GM18508 (cell line): ENCODE results near the gene PTPRN2.

Experiments used
- ATAC-seq: cut with Tn5 transposase; IDR thresholded peaks from one replicate; pipeline ENCODE4 v1.9.1; 2021; ENCODE audit warnings: moderate number of reproducible peaks; ENCODE audit not compliant: insufficient read depth, unreplicated experiment

The PTPRN2 gene

DNA sequence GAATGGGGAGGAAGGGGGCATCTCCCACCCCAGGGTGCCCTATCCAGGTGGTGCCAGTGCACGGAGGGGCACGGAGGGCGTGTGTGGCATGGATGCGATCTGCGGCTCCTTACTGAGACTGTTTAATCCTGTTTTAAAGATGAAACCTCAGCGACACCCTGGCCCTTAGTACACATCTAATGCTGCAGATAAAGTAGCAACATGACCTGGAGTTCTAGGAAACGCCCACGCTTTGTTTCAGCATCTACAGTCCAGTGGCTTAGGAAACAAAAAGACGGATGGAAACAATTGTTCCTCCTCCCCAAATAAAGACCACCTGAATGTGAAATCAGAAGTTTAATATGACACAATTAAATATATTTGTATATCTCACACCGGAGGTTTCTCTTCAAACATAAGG lies 1048.9 kb downstream of the PTPRN2 start:
- no peak for ATAC-seq

DNA sequence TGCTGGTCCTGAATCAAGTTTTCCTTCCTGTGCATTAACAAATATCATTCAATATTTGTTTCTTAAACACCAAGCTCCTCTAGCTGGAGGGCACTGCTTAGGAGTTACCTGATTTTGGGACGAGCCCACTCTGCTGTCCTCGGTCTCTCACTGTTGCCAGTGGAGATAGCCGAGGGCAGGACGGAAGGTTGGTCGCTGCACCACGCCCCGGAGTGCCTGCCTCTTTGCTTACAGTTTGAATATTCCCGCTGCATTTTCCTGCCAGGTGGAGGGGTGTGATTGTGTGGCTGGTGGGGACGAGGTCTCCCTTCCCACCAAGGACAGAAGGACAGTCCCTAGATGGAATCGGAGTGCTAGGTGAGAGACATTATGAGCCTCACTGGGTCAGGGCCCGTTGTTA lies 1049.3 kb downstream of the PTPRN2 start:
- no peak for ATAC-seq

DNA sequence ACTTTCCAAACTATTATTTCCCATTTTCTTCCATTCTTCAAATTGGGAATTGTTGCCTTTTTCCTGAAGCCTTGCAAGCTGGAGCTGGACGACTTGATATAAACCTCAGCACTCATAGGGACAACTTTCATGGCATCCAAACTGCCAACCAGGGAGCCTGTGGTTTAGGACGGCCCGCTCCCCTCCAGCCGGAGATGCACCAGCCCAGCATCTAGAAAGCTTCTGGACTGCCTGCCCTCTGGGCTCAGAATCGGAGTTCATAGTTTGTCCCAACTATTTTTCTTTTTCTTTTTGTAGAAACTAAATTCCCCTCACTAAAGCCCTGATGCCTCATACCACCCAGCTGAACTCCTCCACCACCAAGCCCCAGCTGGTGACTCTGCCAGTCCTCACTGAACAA lies 1050.6 kb downstream of the PTPRN2 start:
- ATAC-seq: no peak

DNA sequence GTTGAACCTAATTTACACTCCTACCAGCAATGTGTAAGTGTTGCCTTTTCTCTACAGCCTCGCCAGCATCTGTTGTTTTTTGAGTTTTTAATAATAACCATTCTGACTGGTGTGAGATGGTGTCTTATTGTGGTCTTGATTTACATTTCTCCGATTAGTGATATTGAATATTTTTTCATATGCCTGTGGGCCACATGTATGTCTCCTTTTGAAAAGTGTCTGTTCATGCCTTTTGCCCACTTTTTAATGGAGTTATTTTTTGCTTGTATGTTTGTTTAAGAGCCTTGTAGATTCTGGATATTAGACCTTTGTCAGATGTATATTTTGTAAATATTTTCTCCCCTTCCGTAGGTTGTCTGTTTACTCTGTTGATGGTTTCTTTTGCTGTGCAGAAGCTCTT lies 1055.6 kb downstream of the PTPRN2 start:
- no peak for ATAC-seq

DNA sequence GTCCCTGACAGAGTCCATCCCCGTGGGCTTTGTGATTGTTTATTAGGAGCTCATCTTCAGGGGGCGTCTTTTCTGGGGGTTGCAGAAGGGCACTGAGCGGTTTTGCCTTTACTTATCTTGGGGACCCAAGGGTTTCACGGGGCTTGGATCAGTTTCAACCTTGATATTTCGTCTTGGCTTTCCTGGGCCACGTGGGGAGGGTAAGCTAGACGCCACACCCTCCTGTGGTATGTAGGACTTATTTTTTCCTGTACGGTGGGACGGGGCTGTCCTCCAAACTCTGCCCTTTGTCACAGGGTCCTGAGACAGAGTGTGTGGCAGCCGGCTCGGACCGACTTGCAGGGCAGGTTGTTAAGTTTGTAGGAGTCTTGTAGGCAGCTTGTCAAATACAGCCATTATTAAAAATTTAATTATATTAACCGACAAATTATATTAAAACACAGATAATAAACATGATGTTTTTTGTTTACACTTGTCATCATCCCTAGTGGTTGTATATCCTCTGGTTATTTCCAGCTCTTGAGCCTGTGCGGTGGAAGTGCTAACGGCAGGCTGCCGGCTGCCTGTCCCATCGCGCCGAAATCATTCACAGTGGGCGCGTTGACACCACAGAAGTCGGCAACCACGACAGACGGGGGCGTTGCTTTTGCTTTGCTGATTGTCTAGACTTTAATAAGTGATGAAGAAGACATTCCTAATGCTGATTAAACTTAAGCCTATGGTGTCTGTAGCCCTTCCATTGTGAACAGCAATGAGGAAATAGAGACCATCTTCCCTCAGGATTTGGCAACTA lies 1057.7 kb downstream of the PTPRN2 start:
- ATAC-seq: no peak

DNA sequence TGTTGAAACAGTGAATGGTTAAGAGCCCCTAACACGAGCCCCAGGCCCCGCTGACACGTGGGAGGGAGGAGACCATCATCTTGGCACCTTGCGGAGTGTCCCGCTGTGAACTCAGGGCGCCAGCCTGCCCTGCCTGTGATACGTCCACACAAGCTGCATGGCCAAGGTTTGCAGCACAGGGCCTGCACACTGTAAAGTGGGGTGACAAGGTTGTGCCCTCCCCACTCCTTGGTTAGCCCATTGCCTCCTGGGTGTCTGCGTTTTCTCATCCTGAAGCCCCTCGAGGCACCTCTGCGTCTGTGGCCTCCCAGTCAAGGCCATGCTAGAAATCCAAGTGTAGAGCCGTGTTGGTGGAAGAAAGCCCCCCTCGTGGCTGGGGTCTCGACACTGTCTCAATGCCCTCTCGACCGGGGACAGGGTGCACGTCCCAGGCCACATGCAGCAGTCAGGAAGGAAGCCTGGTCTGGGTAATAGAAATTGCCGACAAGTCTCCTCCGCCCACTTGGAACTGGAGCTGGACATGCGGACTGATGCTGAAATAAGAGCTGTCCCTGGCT lies 1058.8 kb downstream of the PTPRN2 start:
- ATAC-seq: no peak

DNA sequence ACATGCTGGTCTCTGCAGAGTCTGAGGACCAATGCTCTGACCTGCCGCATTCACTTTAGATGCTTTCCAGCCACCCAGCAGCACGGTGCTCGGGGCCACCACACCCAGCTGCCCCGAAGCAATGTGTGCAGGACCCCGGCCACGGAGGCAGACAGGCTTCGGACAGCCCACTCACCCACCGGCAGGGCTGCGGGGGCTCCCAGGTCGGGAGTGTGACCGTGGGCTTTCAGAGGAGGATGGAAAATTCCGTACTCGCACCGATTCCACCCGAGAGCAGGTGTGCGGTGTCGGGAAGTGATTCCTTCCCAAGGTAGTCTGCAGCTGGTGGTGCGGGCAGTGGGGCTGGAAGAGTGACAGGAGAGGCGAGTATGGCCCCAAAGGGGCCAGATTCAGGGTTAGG lies 1059.9 kb downstream of the PTPRN2 start:
- ATAC-seq: no peak

DNA sequence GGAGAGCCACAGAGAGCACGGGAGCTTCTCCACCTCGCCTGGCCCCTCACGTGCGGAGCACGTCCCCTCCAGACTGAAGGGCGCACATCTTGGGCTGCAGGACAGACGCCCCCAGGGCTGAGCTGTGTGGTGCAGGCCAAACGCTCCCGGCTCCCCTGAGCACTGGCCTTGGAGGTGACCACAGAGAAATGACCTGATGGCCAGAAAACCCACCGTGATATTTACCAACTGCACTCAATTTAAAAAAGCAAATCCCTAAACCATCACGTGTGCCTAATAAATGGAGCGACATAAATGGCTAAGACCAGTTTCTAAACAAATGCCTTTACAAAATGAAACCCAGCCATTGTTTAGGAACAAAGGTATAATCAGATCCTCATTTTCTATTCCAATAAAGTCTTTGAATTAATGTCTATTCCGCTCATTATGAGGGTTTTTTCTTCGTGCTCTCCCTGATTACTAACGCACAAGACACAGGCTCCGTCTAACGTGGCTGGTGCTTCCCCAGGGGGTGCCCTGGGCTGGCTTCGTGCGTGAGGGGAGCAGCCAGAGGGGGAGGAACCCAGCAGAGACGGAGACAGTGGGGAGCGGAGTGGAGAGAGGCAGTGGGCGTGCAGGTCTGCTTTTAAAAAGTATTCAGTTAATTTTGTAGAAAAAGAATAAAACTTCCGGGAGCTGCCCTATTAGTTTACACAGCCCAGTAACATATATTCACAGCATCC lies 1060.5 kb downstream of the PTPRN2 start:
- no peak for ATAC-seq

DNA sequence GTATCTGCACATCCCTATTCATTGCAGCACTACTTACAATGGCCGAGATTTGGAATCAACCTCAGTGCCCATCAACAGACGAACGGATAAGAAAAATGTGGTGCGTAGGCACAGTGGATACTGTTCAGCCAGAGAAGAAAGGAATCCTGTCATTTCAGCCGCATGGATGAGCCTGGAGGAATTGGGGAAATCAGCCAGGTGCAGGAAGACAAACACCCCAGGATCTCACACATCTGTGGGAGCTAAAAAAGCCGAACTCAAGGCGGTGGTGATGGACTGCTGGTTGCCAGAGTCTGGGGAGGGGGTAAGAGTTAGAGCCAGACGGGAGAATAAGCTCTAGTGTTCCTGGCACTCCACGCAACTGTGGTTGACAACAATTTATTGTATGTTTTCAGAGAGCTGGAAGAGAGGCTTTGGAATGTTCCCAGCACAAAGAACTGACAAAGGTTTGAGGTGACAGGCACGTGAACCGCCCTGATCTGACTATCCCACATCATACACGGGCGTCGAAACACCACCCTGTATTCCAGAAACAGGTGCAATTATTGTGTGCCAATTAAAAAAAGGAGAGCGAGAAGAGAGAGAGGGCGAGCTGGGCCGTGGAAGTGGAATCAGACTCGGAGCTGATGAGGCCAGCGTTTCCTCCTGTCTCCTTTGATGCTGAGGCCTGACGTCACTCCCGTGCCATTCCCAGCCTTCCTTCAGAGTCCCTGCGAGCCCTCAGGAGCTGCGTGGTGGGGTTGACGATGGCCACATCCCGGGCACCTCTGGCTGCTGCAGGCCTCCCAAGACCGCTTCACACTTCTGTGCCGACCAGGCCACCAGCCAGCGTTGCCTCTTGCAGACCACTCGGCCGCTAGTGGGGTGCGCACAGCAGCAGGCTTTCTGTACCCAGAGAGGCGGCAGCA lies 1061.4 kb downstream of the PTPRN2 start:
- ATAC-seq: no peak

DNA sequence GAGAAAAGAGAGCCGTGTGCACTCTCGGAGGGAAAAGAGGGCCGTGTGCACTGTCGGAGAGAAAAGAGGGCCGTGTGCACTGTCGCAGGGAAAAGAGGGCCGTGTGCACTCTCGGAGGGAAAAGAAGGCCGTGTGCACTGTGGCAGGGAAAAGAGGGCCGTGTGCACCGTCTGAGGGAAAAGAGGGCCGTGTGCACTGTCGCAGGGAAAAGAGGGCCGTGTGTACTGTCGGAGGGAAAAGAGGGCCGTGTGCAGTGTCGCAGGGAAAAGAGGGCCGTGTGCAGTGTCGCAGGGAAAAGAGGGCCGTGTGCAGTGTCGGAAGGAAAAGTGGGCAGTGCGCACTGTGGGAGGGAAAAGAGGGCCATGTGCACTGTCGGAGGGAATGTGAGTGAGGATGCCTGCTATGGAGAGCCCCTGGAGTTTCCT lies 1062.1 kb downstream of the PTPRN2 start:
- no peak for ATAC-seq

DNA sequence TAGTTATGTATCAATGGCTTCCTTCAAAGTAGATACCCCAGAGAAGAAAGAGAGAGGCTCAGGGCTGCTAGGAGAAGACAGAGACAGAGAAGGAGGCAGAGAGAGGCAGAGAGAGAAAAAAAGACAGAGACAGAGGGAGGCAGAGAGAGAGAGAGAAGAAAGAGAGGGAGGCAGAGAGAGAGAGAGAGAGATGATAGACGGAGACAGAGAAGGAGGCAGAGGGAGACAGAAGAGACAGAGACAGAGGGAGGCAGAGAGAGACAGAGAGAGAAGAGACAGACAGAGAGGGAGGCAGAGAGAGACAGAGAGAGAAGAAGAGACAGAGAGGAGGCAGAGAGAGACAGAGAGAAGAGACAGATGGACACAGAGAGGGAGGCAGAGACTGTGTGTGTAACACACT lies 1062.9 kb downstream of the PTPRN2 start:
- ATAC-seq: no peak

DNA sequence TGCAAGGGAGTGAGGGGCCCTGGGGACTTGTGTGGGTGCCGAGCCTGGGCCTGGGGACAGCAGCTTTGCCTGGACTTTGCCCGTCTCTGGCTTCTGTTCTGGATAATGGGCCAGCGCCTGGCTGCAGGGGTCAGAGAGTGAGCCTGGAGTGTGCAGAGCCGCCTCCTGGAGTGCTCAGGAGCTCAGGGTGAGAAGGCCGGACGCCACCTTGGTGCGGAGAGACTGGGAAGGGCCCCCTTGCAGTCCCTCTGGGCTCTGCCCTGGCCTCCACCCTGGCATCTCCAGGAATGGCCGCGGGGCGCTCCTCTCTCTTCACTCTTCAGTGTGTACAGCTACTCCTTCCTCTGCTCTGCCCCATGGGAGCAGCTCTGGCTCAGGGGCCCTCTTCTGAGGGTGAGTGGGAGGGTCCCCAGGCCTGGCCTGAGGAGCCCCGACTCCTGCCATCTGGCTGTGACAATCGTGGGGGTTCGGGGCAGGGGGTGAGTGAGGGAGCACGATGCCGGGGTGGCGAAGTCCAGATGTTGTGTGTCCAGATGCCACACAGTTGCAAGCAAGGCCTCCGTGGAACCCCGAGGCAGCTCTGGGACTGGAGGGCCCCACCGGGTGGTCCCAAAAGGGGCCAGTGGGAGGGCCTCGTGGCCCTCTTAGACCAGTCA lies 1063.7 kb downstream of the PTPRN2 start:
- ATAC-seq: no peak

DNA sequence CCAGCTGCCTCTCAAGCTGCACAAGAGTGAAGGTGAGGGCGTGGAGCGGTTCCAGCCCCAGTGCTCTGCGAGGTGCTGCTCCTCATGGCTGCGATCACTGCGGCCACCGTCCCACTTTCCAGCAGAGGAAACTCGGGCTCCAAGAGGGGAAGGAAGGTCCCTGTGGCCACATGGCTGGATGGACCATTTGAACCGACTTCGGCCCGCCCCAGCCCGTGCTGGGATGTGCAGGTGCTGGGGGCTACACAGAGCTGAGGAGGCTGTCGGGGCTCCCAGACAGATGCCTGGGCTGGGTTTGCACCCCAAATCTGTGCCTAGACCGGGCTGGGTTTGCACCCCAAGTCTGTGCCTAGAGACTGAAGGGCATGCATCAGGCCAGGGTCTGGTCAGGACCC lies 1064.3 kb downstream of the PTPRN2 start:
- ATAC-seq: no peak

DNA sequence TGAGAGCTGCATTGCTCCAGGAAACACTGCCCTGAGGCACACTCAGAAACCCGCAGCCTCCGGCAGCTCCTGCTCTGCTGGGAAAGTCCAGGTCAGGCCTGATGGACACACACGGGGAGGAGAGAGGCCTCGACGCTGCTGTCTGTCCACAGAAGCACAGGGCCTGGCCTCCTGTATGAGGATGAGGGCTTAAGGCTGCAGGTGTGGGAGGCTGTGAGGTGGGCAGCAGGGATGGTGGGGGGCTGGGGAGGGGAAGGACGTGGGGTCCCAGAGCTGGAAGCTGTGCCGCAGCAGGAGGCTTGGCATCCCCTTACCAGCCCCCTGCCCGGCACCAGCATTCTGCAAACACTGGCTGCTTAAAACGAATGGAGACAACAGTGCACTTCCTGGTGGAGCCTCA lies 1064.7 kb downstream of the PTPRN2 start:
- no peak for ATAC-seq

DNA sequence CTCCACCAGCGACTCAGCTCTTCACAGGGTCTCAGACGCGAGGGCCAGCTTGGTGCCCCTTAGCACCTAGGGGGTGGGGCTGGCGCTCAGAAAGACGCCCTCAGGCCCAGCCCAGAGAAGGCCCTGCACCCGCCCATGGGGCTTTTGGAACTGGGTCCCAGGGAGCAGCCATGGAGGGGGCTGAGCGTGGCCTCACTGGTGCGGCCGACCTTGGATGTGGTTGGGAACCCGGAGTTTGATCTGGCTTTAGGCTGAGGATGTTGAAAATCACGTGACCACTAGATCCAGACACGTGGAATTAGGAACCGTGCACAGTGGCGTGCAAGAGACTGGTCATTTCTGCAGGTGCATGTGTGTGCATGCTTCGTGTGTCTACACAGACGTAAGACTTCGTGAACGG lies 1065.4 kb downstream of the PTPRN2 start:
- ATAC-seq: no peak

DNA sequence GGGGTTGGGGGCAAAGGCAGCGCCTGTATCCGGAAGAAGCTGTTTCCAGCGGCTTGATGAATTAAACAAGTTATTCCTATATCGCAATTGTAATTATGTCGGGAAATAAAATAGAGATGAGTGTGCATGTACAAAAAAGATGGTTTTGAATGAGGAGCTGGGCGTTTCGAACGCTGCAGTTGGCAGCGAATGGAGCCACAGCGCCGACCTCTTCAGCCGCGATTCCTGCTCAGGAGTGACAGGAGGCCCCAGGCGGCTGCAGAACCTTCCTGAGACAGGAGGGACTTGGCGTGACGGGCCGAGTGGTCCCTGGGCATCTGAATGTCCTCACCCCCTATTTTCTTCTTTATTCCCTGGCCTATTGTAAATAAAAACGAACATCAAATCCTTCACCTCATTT lies 1065.9 kb downstream of the PTPRN2 start:
- no peak for ATAC-seq

DNA sequence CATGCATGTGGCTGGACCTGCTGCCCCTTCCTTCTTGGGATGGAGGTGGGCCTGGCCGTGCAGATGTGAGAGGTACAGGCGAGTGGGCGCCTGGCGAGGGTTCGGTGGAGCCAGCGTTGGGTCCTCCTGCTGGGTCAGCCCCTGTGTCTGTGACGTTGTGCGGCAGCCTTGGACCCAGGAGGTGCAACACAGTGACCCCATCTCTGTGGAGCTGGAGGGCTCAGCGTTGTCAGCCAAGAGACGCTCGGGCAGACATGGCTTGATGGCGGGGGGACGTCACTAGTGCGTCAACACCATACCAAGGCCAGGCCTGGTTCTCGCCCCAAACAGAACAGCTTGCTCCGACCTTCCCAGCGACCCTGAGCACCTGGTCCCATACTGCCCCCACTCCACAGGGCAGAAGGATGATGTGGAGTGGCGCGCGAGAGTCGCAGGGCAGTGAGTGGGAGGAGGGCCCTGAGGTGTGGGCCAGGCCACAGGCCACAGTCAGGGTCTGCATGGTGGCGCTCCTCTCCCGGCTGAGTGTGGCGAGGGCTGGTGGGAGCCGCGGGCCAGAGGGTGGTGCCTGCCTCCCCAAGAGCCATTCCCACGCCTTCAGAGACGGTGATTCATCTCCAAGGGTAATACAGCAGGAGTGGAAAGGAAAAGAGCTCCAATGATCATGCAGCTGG lies 1066.4 kb downstream of the PTPRN2 start:
- ATAC-seq: no peak

DNA sequence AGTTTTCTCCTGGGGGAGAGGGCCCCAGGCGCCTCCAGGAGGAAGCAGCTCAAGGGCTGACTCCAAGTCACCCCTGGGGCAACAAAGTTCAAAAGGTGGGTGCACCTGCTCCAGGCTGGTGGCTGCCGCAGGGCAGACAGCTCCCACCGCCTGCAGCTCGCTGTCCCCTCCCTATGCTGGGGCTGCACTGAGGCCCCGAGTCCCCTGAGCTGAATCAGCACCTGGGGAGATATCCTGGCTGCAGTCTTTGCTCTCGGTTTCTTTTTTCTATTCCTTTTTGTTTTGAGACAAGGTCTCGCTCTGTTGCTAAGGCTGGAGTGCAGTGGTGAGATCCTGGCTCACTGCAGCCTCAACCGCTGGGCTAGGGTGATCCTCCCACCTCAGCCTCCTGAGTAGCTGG lies 1067.4 kb downstream of the PTPRN2 start:
- no peak for ATAC-seq

DNA sequence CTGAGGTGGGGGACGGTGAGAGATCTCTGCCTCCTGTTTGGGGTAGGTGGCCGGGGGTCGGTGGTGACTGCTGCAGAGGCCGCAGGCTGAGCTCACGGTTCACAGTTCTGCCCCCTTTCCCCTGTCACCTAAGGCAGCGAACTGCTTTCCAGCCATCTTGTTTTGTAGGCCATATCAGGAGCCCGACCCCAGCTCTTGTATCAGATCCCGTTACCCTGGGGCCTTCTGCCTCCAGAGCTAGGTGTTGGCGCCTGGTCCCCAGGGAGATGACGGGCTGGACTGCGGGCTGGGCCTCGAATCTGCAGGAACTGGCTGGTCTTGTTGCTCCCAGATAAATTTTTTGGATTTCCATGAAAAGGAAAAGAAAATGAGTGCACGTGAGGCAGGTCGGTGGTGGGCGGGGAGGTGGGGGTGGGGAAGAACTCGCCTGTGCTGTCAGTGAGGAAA lies 1067.8 kb downstream of the PTPRN2 start:
- ATAC-seq: no peak

DNA sequence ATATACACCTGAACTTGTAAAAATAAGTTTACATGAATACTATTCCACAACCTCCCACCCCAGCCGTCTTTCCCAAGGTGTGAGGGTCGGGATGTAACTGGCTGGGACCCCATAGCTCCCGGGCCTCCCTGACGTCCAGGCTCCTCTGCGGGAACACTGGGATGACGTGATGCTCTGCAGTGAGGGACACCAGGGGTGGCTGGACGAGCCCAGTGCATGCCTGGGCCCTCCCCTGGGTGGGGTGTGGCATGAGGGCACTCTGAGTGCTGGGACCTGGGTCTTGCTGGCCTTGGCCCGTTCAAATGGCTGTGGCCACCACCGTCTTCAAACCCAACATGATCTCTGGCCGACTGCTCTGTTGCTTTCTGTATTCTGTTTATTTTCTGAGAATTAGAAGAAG lies 1068.4 kb downstream of the PTPRN2 start:
- no peak for ATAC-seq
